IMR-90 (cell line): ENCODE data around the gene BMP4. TPM values are rescaled to one million over a fixed set of nuclear protein-coding genes. Genes with fewer than 3 reads are reported as not detected.

Experiments
- ATAC-seq: fragments of 200-7000 bp; cut with Tn5 transposase; 2 replicates; pipeline ENCODE4 v1.9.1; 2020; ENCODE audit warnings: low read depth, mild to moderate bottlenecking, moderate library complexity
- BruUV-seq: library from RNA; stranded (reverse); fragments of 400-500 nt; replicated peaks from 2 replicates; lab custom pipeline; 2021; lab: Mats Ljungman, UMichigan
- CTCF ChIA-PET: fragments of 300-600 bp; formaldehyde crosslinking; extraction: SDS; loops from one replicate; lab custom pipeline; 2021; ENCODE audit warnings: antibody characterized with exemption; lab: Yijun Ruan, JAX
- POLR2A ChIA-PET: fragments of 300-600 bp; sonication (Branson Sonifier 250); formaldehyde crosslinking; loops from one replicate; lab custom pipeline; 2022; ENCODE audit warnings: antibody characterized with exemption; ENCODE audit not compliant: unreplicated experiment; lab: Charles Lee
- DNase-seq: peaks from one replicate; pipeline ENCODE4 v3.0.0; 2013
- H2AFZ ChIP-seq: replicated peaks from 2 replicates; pipeline ENCODE3; 2013; ENCODE audit warnings: low read length, mild to moderate bottlenecking; ENCODE audit not compliant: poor library complexity
- H2AK5ac ChIP-seq: 2 replicates; pipeline ENCODE4 v1.6.1; 2013; ENCODE audit warnings: low read depth, low read length, inconsistent platforms
- H2AK9ac ChIP-seq: replicated peaks from 2 replicates; pipeline ENCODE3; 2013; ENCODE audit warnings: mild to moderate bottlenecking, low read depth, low read length, moderate library complexity; ENCODE audit not compliant: poor library complexity
- H2BK120ac ChIP-seq: 2 replicates; pipeline ENCODE4 v1.6.1; 2013; ENCODE audit warnings: low read depth, low read length, inconsistent platforms
- H2BK15ac ChIP-seq: 3 replicates; pipeline ENCODE4 v1.6.1; 2013; ENCODE audit warnings: low read depth, low read length, inconsistent platforms
- H2BK20ac ChIP-seq: 2 replicates; pipeline ENCODE4 v1.6.1; 2013; ENCODE audit warnings: low read depth, mild to moderate bottlenecking, inconsistent platforms, low read length, moderate library complexity
- H2BK5ac ChIP-seq: 2 replicates; pipeline ENCODE4 v1.6.1; 2013; ENCODE audit warnings: mild to moderate bottlenecking, low read depth, low read length, inconsistent platforms; ENCODE audit not compliant: poor library complexity, severe bottlenecking
- H3K14ac ChIP-seq: replicated peaks from 2 replicates; pipeline ENCODE4 v1.6.1; 2013; ENCODE audit warnings: low read depth, low read length, inconsistent platforms
- H3K18ac ChIP-seq: 2 replicates; pipeline ENCODE4 v1.6.1; 2013; ENCODE audit warnings: low read depth, low read length, control low read depth
- H3K23ac ChIP-seq: 2 replicates; pipeline ENCODE4 v1.6.1; 2013; ENCODE audit warnings: low read depth, low read length, inconsistent platforms
- H3K27ac ChIP-seq: 2 replicates; pipeline ENCODE4 v1.5.1; 2013; ENCODE audit warnings: mild to moderate bottlenecking, control low read depth, low read length; ENCODE audit not compliant: insufficient read depth
- H3K27me3 ChIP-seq: 2 replicates; pipeline ENCODE4 v1.6.1; 2013; ENCODE audit warnings: low read length; ENCODE audit not compliant: control insufficient read depth, insufficient read depth
- H3K36me3 ChIP-seq: 2 replicates; pipeline ENCODE4 v1.6.1; 2013; ENCODE audit warnings: low read length, mixed read lengths; ENCODE audit not compliant: control insufficient read depth, insufficient read depth
- H3K4ac ChIP-seq: 2 replicates; pipeline ENCODE4 v1.6.1; 2013; ENCODE audit warnings: low read depth, low read length, inconsistent platforms
- H3K4me1 ChIP-seq: 2 replicates; pipeline ENCODE4 v1.6.1; 2013; ENCODE audit warnings: low read length, mixed read lengths; ENCODE audit not compliant: control insufficient read depth, insufficient read depth
- H3K4me2 ChIP-seq: 2 replicates; pipeline ENCODE4 v1.6.1; 2013; ENCODE audit warnings: low read depth, mild to moderate bottlenecking, control low read depth, low read length, moderate library complexity
- H3K4me3 ChIP-seq: 2 replicates; pipeline ENCODE4 v1.5.1; 2013; ENCODE audit warnings: low read depth, mild to moderate bottlenecking, control low read depth, low read length, moderate library complexity; ENCODE audit not compliant: insufficient read depth
- H3K56ac ChIP-seq: 2 replicates; pipeline ENCODE4 v1.6.1; 2013; ENCODE audit warnings: low read length, inconsistent platforms; ENCODE audit not compliant: insufficient read depth; ENCODE audit errors: extremely low read depth
- H3K79me1 ChIP-seq, 2 experiments: 2 replicates each; pipeline ENCODE4 v1.6.1; 2013; ENCODE audit warnings: low read length in 2 of 2, inconsistent platforms in 1 of 2, low read depth in 1 of 2
- H3K9ac ChIP-seq: 2 replicates; pipeline ENCODE4 v1.6.1; 2013; ENCODE audit warnings: low read depth, low read length, control low read depth
- H3K9me1 ChIP-seq: 2 replicates; pipeline ENCODE4 v1.6.1; 2013; ENCODE audit warnings: low read length, inconsistent platforms; ENCODE audit not compliant: insufficient read depth
- H3K9me3 ChIP-seq: 2 replicates; pipeline ENCODE4 v1.6.1; 2013; ENCODE audit warnings: low read length; ENCODE audit not compliant: control insufficient read depth, insufficient read depth
- H4K20me1 ChIP-seq: 2 replicates; pipeline ENCODE4 v1.6.1; 2013; ENCODE audit warnings: low read length, inconsistent platforms; ENCODE audit not compliant: insufficient read depth
- H4K5ac ChIP-seq: 2 replicates; pipeline ENCODE4 v1.6.1; 2013; ENCODE audit warnings: mild to moderate bottlenecking, low read depth, low read length, control low read depth
- H4K8ac ChIP-seq, 2 experiments: 2 replicates each; pipeline ENCODE4 v1.6.1; 2013; ENCODE audit warnings: low read depth in 2 of 2, low read length in 2 of 2, control low read depth in 1 of 2, inconsistent platforms in 1 of 2
- H4K91ac ChIP-seq: 2 replicates; pipeline ENCODE4 v1.6.1; 2013; ENCODE audit warnings: low read depth, low read length, inconsistent platforms; ENCODE audit not compliant: insufficient read depth
- BHLHE40 ChIP-seq: fragments of 150-350 bp; IDR thresholded peaks from 2 replicates; pipeline ENCODE4 v1.6.1; 2016; ENCODE audit warnings: mild to moderate bottlenecking, low read depth, low read length
- CEBPB ChIP-seq: IDR thresholded peaks from 2 replicates; pipeline ENCODE4 v1.6.1; 2012; ENCODE audit warnings: low read depth, low read length, improper control_type of control experiment
- CHD1 ChIP-seq: IDR thresholded peaks from 2 replicates; pipeline ENCODE4 v1.6.1; 2012; ENCODE audit warnings: low read depth, low read length, improper control_type of control experiment
- CTCF ChIP-seq: conservative IDR thresholded peaks from 2 replicates; pipeline ENCODE4 v1.5.1; 2012; ENCODE audit warnings: mild to moderate bottlenecking, low read depth, low read length, improper control_type of control experiment
- ELK1 ChIP-seq: fragments of 150-350 bp; IDR thresholded peaks from 2 replicates; pipeline ENCODE4 v1.6.1; 2016; ENCODE audit warnings: low read depth, mild to moderate bottlenecking, low read length, moderate library complexity, borderline replicate concordance
- FOS ChIP-seq: fragments of 150-350 bp; IDR thresholded peaks from 2 replicates; pipeline ENCODE4 v1.6.1; 2016; ENCODE audit warnings: low read depth, low read length
- MAFK ChIP-seq: IDR thresholded peaks from 2 replicates; pipeline ENCODE4 v1.6.1; 2012; ENCODE audit warnings: low read depth, low read length, improper control_type of control experiment
- MAZ ChIP-seq: IDR thresholded peaks from 2 replicates; pipeline ENCODE4 v1.6.1; 2012; ENCODE audit warnings: low read depth, mild to moderate bottlenecking, low read length, improper control_type of control experiment, moderate library complexity, borderline replicate concordance
- MXI1 ChIP-seq: IDR thresholded peaks from 2 replicates; pipeline ENCODE4 v1.6.1; 2012; ENCODE audit warnings: low read depth, mild to moderate bottlenecking, low read length, moderate library complexity, borderline replicate concordance
- NFE2L2 ChIP-seq: fragments of 150-350 bp; IDR thresholded peaks from 2 replicates; pipeline ENCODE4 v1.6.1; 2016; ENCODE audit warnings: low read depth, mild to moderate bottlenecking, low read length
- POLR2A ChIP-seq: IDR thresholded peaks from 2 replicates; pipeline ENCODE4 v1.6.1; 2012; ENCODE audit warnings: mild to moderate bottlenecking, low read depth, low read length
- RAD21 ChIP-seq: IDR thresholded peaks from 2 replicates; pipeline ENCODE4 v1.6.1; 2012; ENCODE audit warnings: low read length, improper control_type of control experiment
- RCOR1 ChIP-seq: IDR thresholded peaks from 2 replicates; pipeline ENCODE4 v1.6.1; 2012; ENCODE audit warnings: mild to moderate bottlenecking, low read length, improper control_type of control experiment; ENCODE audit not compliant: insufficient replicate concordance
- RFX5 ChIP-seq: IDR thresholded peaks from 2 replicates; pipeline ENCODE4 v1.8.0; 2012; ENCODE audit warnings: low read depth, mild to moderate bottlenecking, low read length, moderate library complexity
- SMC3 ChIP-seq: fragments of 150-350 bp; IDR thresholded peaks from 2 replicates; pipeline ENCODE4 v1.6.1; 2016; ENCODE audit warnings: low read depth, mild to moderate bottlenecking, antibody characterized with exemption, low read length, moderate library complexity
- USF2 ChIP-seq: fragments of 150-350 bp; IDR thresholded peaks from 2 replicates; pipeline ENCODE4 v1.6.1; 2017; ENCODE audit warnings: mild to moderate bottlenecking, antibody characterized with exemption, low read length, low read depth
- WGBS, 2 experiments: methylation state at CpG; one replicate each; pipeline versions ENCODE4 v1.1.5 to v1.1.7; 2013; ENCODE audit warnings: missing lambda C conversion rate in 2 of 2; ENCODE audit not compliant: insufficient read length in 1 of 2; ENCODE audit errors: extremely low coverage in 2 of 2; 5-methylcytosine and 5-hydroxymethylcytosine counted together
- dilution Hi-C: fragments of 300-500 bp; cut with HindIII; formaldehyde crosslinking; loops from one replicate; pipeline ENCODE4 v1.14.3; 2018; ENCODE audit warnings: low sequenced_read_pairs; ENCODE audit not compliant: unreplicated experiment
- in situ Hi-C: fragments of 300-500 bp; cut with MboI; formaldehyde crosslinking; loops from 3 replicates; pipeline ENCODE4 v1.14.3; 2019; ENCODE audit warnings: low sequenced_read_pairs, inconsistent platforms, mixed read lengths
- intact Hi-C: fragments of 100-400 bp; cut with micrococcal nuclease; formaldehyde crosslinking; loops from 2 replicates; pipeline ENCODE4 v1.10.0; 2022
- polyA plus RNA-seq, 3 experiments: library from polyadenylated mRNA; depleted of rRNA; stranded (reverse); fragments of >200 nt; gene quantifications; 2 replicates each; pipeline ENCODE4 v1.2.3, GENCODE V29; 2012; ENCODE audit warnings: low replicate concordance in 1 of 3
- total RNA-seq: library from RNA; depleted of rRNA; stranded (reverse); fragments of >200 nt; gene quantifications from 2 replicates; pipeline ENCODE4 v1.2.3, GENCODE V29; 2012

Gene BMP4
- total and polyA plus RNA-seq, 2 of the 4 experiments (the other 2 are of a cell fraction), result 3.4 to 4.2 TPM

GRCh38 chr14:53975444-53975843 is 18.8 kb upstream of the BMP4 start:
- Histone ChIP-seq H3K9me1 (0 out of 2 replicates have a peak, but pooled peaks cover 1% of the 10 kb centered on the region), H3K4me1 (peaks cover 2% of the 10 kb centered on the region; the same call in 1 of the 2 replicates), H3K36me3 (no peaks in the 10 kb centered on the region), H3K9me3 (no peaks in the 10 kb centered on the region), H3K14ac (no peak overlapping the region), H3K27ac (no peak overlapping the region), H4K20me1 (no peaks in the 10 kb centered on the region), H3K4me2 (no peak overlapping the region), H3K9ac (no peak overlapping the region), H2BK20ac (no peak overlapping the region), H3K27me3 (peaks cover 18% of the 10 kb centered on the region), H2BK5ac (no peak overlapping the region), H2AK9ac (no peak overlapping the region), H4K5ac (no peak overlapping the region), H3K18ac (no peak overlapping the region), H3K23ac (no peak overlapping the region), H4K91ac (no peak overlapping the region), H3K56ac (no peak overlapping the region), H3K4me3 (no peak overlapping the region), H3K4ac (no peak overlapping the region), H2BK15ac (no peak overlapping the region), H2AFZ (no peak overlapping the region), H3K79me1 (no peaks in the 10 kb centered on the region), H2AK5ac (no peak overlapping the region), H4K8ac (no peak overlapping the region), H2BK120ac (no peak overlapping the region)
- in situ Hi-C loops (no loop called here), dilution Hi-C loops (no loop called here), intact Hi-C loops (no loop called here)
- DNase-seq, result no peak
- POLR2A ChIA-PET, result no interaction called here
- CTCF ChIA-PET, result no interaction called here
- BruUV-seq, result no TSS peak
- 80% methylated on average over 1 of the region's 5 CpGs; no CpG with 5 or more reads in 1 of the 2 experiments for WGBS, 2 experiments
- ATAC-seq, result no peak
- TF ChIP-seq NFE2L2 (no peak), USF2 (no peak), RCOR1 (no peak), POLR2A (no peak), CHD1 (no peak), MAZ (no peak), BHLHE40 (no peak), RFX5 (no peak), MXI1 (no peak), CEBPB (no peak), MAFK (no peak), RAD21 (no peak), FOS (no peak), ELK1 (no peak), SMC3 (no peak), CTCF (no peak)
